Adrenal gland (tissue), 12 donors: ENCODE measurements around the gene UTP18. TPM values are rescaled to one million over a fixed set of nuclear protein-coding genes. Genes with fewer than 3 reads are reported as not detected.
A peak's percentile ranks its signal among the peaks of the same experiment; 100 is the strongest.

Experiments used
- DNase-seq, 7 donors: peaks; one replicate each; pipeline ENCODE4 v3.0.0-alpha.2; 2019 to 2020
- H3K27ac ChIP-seq, 5 donors: fragments of 200-600 bp; sonication (generic) in 4 of 5; 1 replicate in 3 of 5; 2 replicates in 2 of 5; pipeline versions ENCODE4 v1.5.1 to v1.8.0; 2016 to 2020; ENCODE audit warnings: mild to moderate bottlenecking in 1 of 5
- H3K27me3 ChIP-seq: fragments of 200-600 bp; 2 replicates; pipeline ENCODE4 v1.8.0; 2021
- H3K36me3 ChIP-seq, 2 donors: fragments of 200-600 bp; replicated peaks in 1 of 2; 1 replicate in 1 of 2; 2 replicates in 1 of 2; pipeline versions ENCODE4 v1.5.1 to v1.8.0; 2018 to 2022
- H3K4me1 ChIP-seq, 2 donors: fragments of 200-600 bp; replicated peaks in 1 of 2; 1 replicate in 1 of 2; 2 replicates in 1 of 2; pipeline versions ENCODE4 v1.5.1 to v1.8.0; 2018 to 2021
- H3K4me3 ChIP-seq, 4 donors: fragments of 200-600 bp; sonication (generic) in 3 of 4; one replicate each; pipeline ENCODE4 v1.5.1; 2016 to 2018
- H3K9me3 ChIP-seq, 3 donors: fragments of 200-600 bp; sonication (generic) in 1 of 3; replicated peaks in 1 of 3; 1 replicate in 2 of 3; 2 replicates in 1 of 3; pipeline versions ENCODE4 v1.5.1 to v1.8.0; 2016 to 2021
- POLR2A ChIP-seq, 2 donors: fragments of 450-650 bp; IDR thresholded peaks; one replicate each; pipeline ENCODE4 v1.6.1; 2017; ENCODE audit warnings: antibody characterized with exemption in 2 of 2, mild to moderate bottlenecking in 2 of 2, moderate library complexity in 1 of 2
- WGBS, 4 donors: extraction: QIAGEN DNeasy Blood & Tissue Kit in 2 of 4; methylation state at CpG; one replicate each; pipeline versions ENCODE4 v1.1.5 to v1.1.7; 2013 to 2017; 5-methylcytosine and 5-hydroxymethylcytosine counted together
- intact Hi-C, 2 donors: fragments of 100-400 bp; cut with DNase I; formaldehyde crosslinking; loops; one replicate each; pipeline versions ENCODE4 v1.14.1 to v1.15.0; 2022 to 2023
- polyA plus RNA-seq, 3 donors: library from polyadenylated mRNA; stranded (reverse); fragments of 200-250 nt in 2 of 3; fragments of 350-450 nt in 1 of 3; fragmentation: Illumina TruSeq in 1 of 3; extraction: RNeasy Lipid Tissue Mini Kit (QIAGEN cat#74804) in 1 of 3; gene quantifications; one replicate each; pipeline ENCODE4 v1.2.3, GENCODE V29; 2013 to 2014
- total RNA-seq, 9 donors: library from RNA; depleted of rRNA in 4 of 9; stranded (reverse); fragments of >200 nt in 4 of 9; fragments of 120-200 nt in 1 of 9; fragmentation: NEBNext Ultra II Directional in 1 of 9; extraction: Animal tissue kit (Norgen Biotek cat#: 25700) in 1 of 9; gene quantifications; one replicate each; pipeline versions ENCODE4 v1.1.0 to v1.2.4, GENCODE V29; 2013 to 2023
- TF ChIP-seq, protein P1 (sequence below), 6 experiments: fragments of 450-650 bp in 4 of 6; fragments of 200-600 bp in 2 of 6; sonication (generic) in 1 of 6; IDR thresholded peaks; 1 replicate in 5 of 6; 2 replicates in 1 of 6; pipeline versions ENCODE4 v1.5.1 to v1.8.0; 2016 to 2021; ENCODE audit warnings: antibody characterized with exemption in 6 of 6, mild to moderate bottlenecking in 2 of 6, moderate library complexity in 1 of 6
- donor health status: healthy with polysubstance abuse.
- donor health status: Bipolar disorder and iron deficiency.
- donor health status: DM: yes; HTN: yes; CAD: no.
- donor health status: DM: no; HTN: no; CAD: no.
- donor health status: DM: no; HTN: no; CAD: no.
- donor health status: DM: yes; HTN: yes; CAD: no.

The UTP18 gene
- total and polyA plus RNA-seq, 12 donors, result 12.5 to 36.5 (median 27.9) TPM

DNA sequence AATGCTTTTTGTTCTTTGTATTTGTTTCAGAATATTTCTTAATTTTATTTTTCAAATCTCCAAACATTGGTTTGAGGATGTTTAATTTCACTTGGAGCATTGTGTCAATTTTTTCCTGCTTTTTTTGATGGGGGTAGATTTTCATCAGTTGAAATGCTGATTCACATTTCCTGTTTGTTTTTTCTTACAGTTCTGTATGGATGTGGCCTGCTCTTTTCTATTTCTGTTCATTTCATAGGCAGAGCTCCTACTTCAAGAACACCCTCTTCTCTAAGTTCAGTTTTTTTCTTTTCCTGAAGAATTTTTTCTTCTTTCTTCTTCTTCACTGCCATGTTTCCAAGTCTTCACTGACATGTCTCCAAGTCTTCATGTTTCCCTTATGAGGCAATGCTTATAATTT is 9.3 kb upstream of the UTP18 start:
- DNase-seq, result no peak
- H3K4me3 ChIP-seq, result no peak overlapping the region

DNA sequence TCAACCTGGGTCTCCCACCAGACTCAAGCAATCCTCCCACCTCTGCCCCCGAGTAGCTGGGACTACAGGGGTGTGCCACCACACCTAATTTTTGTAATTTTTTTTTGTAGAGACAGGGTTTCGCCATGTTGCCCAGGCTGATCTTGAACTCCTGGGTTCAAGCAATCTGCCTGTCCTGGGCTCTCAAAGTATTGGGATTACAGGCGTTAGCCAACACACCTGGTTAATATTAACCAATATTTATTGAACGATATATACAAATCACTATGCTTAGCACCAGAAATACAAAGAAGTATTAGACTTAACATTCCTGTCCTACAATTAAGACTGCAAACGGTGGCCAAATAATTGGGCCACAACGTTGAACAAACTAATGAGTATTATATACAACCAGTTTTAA is 4.7 kb upstream of the UTP18 start:
- Histone ChIP-seq H3K4me1 (peaks cover 25 to 28% of the 10 kb centered on the region in 2 donors), H3K4me3 (no peak overlapping the region), H3K36me3 (no peaks in the 10 kb centered on the region), H3K27me3 (no peaks in the 10 kb centered on the region), H3K9me3 (no peaks in the 10 kb centered on the region), H3K27ac (no peak overlapping the region)
- 89 to 93% (median 92%) methylated on average over 6 of the region's 6 CpGs for WGBS, 4 donors
- DNase-seq, result no peak
- TF ChIP-seq, protein P1, sequence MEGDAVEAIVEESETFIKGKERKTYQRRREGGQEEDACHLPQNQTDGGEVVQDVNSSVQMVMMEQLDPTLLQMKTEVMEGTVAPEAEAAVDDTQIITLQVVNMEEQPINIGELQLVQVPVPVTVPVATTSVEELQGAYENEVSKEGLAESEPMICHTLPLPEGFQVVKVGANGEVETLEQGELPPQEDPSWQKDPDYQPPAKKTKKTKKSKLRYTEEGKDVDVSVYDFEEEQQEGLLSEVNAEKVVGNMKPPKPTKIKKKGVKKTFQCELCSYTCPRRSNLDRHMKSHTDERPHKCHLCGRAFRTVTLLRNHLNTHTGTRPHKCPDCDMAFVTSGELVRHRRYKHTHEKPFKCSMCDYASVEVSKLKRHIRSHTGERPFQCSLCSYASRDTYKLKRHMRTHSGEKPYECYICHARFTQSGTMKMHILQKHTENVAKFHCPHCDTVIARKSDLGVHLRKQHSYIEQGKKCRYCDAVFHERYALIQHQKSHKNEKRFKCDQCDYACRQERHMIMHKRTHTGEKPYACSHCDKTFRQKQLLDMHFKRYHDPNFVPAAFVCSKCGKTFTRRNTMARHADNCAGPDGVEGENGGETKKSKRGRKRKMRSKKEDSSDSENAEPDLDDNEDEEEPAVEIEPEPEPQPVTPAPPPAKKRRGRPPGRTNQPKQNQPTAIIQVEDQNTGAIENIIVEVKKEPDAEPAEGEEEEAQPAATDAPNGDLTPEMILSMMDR (IDR thresholded peaks at IDR 0.05), result no peak
- no peak for TF ChIP-seq POLR2A (IDR thresholded peaks at IDR 0.05)
- intact Hi-C loops, result loop anchor here in 1 of 2 donors (5.0 kb wide), 1 partner anchor 33 kb away; no protein-coding TSS in a partner anchor

More for the DNA sequence above, 9.3 kb upstream of the UTP18 start:
- TF ChIP-seq, protein P1 (IDR thresholded peaks at IDR 0.05), result no peak
- no peak for TF ChIP-seq POLR2A (IDR thresholded peaks at IDR 0.05)
- Histone ChIP-seq H3K27ac (no peak overlapping the region), H3K27me3 (no peaks in the 10 kb centered on the region), H3K9me3 (no peaks in the 10 kb centered on the region), H3K36me3 (no peaks in the 10 kb centered on the region), H3K4me1 (no peaks in the 10 kb centered on the region)
- intact Hi-C loops, result no loop called here

DNA sequence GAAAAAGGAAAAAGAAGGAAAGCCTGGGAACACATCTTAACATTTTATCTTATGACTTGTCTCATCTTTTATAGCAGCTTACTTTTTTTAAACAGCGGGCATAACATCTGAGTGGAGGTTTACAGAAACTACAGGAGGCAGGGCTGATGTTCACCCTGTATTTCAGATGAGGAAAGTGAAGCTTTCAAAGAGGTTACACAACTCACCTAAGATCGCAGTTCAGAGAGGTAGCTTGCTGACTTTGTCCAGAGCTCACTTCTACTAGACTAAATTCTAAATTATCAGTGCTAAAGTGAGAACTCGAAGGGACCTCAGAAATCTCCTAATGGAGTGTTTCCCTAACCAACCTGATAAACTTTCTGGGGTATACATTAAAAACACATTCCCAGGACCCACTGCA is 4.2 kb upstream of the UTP18 start:
- Histone ChIP-seq H3K27me3 (no peaks in the 10 kb centered on the region), H3K36me3 (no peaks in the 10 kb centered on the region), H3K4me3 (no peak overlapping the region), H3K9me3 (no peaks in the 10 kb centered on the region), H3K27ac (no peak overlapping the region), H3K4me1 (peaks cover 25 to 28% of the 10 kb centered on the region in 2 donors)
- DNase-seq, result no peak
- intact Hi-C loops, result loop anchor here in 1 of 2 donors (5.0 kb wide), 1 partner anchor 34 kb away; no protein-coding TSS in a partner anchor
- TF ChIP-seq POLR2A (IDR thresholded peaks at IDR 0.05), result no peak
- TF ChIP-seq, protein P1 (IDR thresholded peaks at IDR 0.05), result no peak
- WGBS, 4 donors, result 87 to 97% (median 93%) methylated on average over 3 of the region's 3 CpGs

DNA sequence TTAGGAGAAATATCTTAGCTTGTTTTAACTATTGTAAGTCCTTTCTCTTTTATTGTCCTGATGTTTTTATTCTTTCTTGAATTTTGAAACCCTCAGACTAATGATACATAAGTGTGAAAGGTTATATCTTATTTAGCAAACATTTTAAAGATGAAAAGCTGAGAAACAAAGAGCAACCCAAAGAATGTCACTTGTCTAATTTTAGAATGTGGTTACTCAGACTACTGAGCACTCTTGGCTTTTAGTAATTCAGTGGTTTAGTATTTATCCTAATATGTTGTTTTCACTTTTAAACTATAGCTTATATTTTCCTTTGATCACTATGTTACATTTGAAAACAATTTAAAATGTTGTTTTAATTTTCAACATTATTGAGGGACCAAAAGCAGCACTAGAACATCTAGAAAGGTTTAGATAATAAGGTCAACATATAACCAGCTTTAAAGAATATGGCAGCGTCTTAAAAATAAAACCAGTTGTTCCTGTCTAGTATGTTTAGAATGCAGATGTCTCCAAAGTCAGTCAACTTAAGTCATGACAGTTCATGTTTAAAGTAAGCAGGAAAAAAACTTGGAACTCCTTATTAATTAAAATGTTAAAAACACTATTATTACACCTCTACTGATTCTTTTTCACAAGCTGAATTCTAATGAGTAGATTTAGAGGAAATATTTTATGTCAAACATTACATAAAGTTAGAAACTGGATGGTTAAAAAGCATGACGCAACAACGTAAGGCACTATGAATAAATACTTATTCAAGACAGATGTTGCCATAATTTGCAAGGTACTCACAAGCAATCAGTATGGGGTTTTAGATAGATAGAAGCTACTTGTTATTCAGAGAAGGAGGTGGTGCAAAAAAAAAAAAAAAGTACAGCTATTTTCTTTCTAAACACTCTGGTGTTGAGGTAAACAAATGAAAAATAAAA is 2.9 kb upstream of the UTP18 start:
- no peaks in the 10 kb centered on the region for H3K9me3 ChIP-seq
- H3K4me3 ChIP-seq, result peak overlapping the region in 1 of 4 donors; percentile 5
- 75 to 86% (median 78%) methylated on average over 3 of the region's 3 CpGs for WGBS, 4 donors
- TF ChIP-seq POLR2A (IDR thresholded peaks at IDR 0.05), result no peak
- TF ChIP-seq, protein P1 (IDR thresholded peaks at IDR 0.05), result no peak
- H3K27me3 ChIP-seq, result no peaks in the 10 kb centered on the region
- peaks cover 25 to 41% of the 10 kb centered on the region in 2 donors for H3K4me1 ChIP-seq
- no peaks in the 10 kb centered on the region for H3K36me3 ChIP-seq
- intact Hi-C loops, result loop anchor here in 1 of 2 donors (5.0 kb wide), 1 partner anchor 35 kb away; no protein-coding TSS in a partner anchor
- no peak for DNase-seq
- H3K27ac ChIP-seq, result no peak overlapping the region
